ENCODE measurements around the gene KCNE1. TPM values are rescaled to one million over a fixed set of nuclear protein-coding genes. Genes with fewer than 3 reads are reported as not detected.

KCNE1 gene
- total and polyA plus RNA-seq, 9 donors: 0.21 to 4.7 (median 0.88) TPM; not detected in 2

DNA sequence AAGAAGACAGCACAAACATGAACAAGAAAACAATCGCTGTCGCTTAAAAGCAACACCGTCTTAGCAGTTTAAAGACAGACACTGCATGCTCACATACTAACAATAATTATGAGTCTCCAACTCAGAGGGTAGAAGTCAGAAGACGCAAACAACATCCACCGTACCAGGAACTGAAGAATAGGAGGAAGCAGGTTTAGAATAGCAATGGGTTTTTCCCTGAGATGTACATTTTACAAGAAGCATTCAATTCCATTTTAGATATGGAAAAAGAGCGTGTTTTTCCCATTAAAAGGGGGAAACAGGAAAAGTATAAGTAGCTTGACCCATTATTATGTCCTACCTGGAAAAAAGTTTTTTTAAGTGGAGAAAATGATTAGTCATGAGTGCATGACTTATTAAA lies 34.5 kb upstream of the KCNE1 start:
- H3K36me3 ChIP-seq: no peaks in the 10 kb centered on the region
- no peaks in the 10 kb centered on the region for H3K4me1 ChIP-seq (ENCODE audit: insufficient read depth)
- intact Hi-C loops (cut with DNase I): no loop called here
- WGBS, 3 donors: 88 to 92% (median 88%) methylated on average over 6 of the region's 6 CpGs
- no peak for DNase-seq
- no peaks in the 10 kb centered on the region for H3K27me3 ChIP-seq
- H3K27ac ChIP-seq: no peak overlapping the region
- no peaks in the 10 kb centered on the region for H3K9me3 ChIP-seq
- no peak overlapping the region for H3K4me3 ChIP-seq
- no peak for TF ChIP-seq POLR2A (IDR thresholded peaks at IDR 0.05)
- TF ChIP-seq EP300 (IDR thresholded peaks at IDR 0.05): no peak
- no peak for TF ChIP-seq CTCF (IDR thresholded peaks at IDR 0.05)

- DNase-seq: no peak
- Histone ChIP-seq H3K4me1 (ENCODE audit: insufficient read depth) (no peaks in the 10 kb centered on the region), H3K9me3 (no peaks in the 10 kb centered on the region), H3K4me3 (no peak overlapping the region), H3K27me3 (no peaks in the 10 kb centered on the region), H3K36me3 (no peaks in the 10 kb centered on the region), H3K27ac (no peak overlapping the region)
- TF ChIP-seq CTCF (IDR thresholded peaks at IDR 0.05): no peak
- TF ChIP-seq POLR2A (IDR thresholded peaks at IDR 0.05): no peak
- TF ChIP-seq EP300 (IDR thresholded peaks at IDR 0.05): no peak
- intact Hi-C loops (cut with DNase I): no loop called here
- 49 to 62% (median 57%) methylated on average over 10 of the region's 10 CpGs for WGBS, 3 donors
Observed at GRCh38 chr21:34545079-34545884, 33.3 kb upstream of the KCNE1 start.

- no peak overlapping the region for H3K4me3 ChIP-seq
- TF ChIP-seq EP300 (IDR thresholded peaks at IDR 0.05) (no peak), CTCF (IDR thresholded peaks at IDR 0.05) (peak in 1 of 3 donors; percentile 13)
- H3K27ac ChIP-seq: no peak overlapping the region
- peak in 2 of 5 donors; percentile 39 to 49 for DNase-seq
- 84 to 94% (median 89%) methylated on average over 7 of the region's 7 CpGs for WGBS, 3 donors
- H3K9me3 ChIP-seq: no peaks in the 10 kb centered on the region
- intact Hi-C loops (cut with DNase I): no loop called here
- no peaks in the 10 kb centered on the region for H3K36me3 ChIP-seq
- no peaks in the 10 kb centered on the region for H3K4me1 ChIP-seq (ENCODE audit: insufficient read depth)
- H3K27me3 ChIP-seq: no peaks in the 10 kb centered on the region
Observed at GRCh38 chr21:34544032-34544496, 32.1 kb upstream of the KCNE1 start.

- H3K36me3 ChIP-seq: no peaks in the 10 kb centered on the region
- no peaks in the 10 kb centered on the region for H3K4me1 ChIP-seq (ENCODE audit: insufficient read depth)
- 88 to 94% (median 94%) methylated on average over 3 of the region's 3 CpGs for WGBS, 3 donors
- H3K27ac ChIP-seq: no peak overlapping the region
- TF ChIP-seq EP300 (IDR thresholded peaks at IDR 0.05): no peak
- no peak for TF ChIP-seq POLR2A (IDR thresholded peaks at IDR 0.05)
- no peaks in the 10 kb centered on the region for H3K9me3 ChIP-seq
- no peak for DNase-seq
- no peaks in the 10 kb centered on the region for H3K27me3 ChIP-seq
- H3K4me3 ChIP-seq: no peak overlapping the region
- intact Hi-C loops (cut with DNase I): no loop called here
Observed at GRCh38 chr21:34543017-34543416, 31.0 kb upstream of the KCNE1 start.

GRCh38 chr21:34540206-34540605 lies 28.2 kb upstream of the KCNE1 start:
- no peak for DNase-seq
- H3K27ac ChIP-seq: no peak overlapping the region
- TF ChIP-seq CTCF (IDR thresholded peaks at IDR 0.05) (no peak), EP300 (IDR thresholded peaks at IDR 0.05) (no peak), POLR2A (IDR thresholded peaks at IDR 0.05) (no peak)
- WGBS, 3 donors: 87 to 90% (median 87%) methylated on average over 5 of the region's 5 CpGs
- H3K4me1 ChIP-seq (ENCODE audit: insufficient read depth): no peaks in the 10 kb centered on the region
- intact Hi-C loops (cut with DNase I): no loop called here
- no peaks in the 10 kb centered on the region for H3K27me3 ChIP-seq
- no peaks in the 10 kb centered on the region for H3K36me3 ChIP-seq
- no peak overlapping the region for H3K4me3 ChIP-seq
- no peaks in the 10 kb centered on the region for H3K9me3 ChIP-seq

Measured in ovary (tissue), 9 donors.